ENCODE results near the gene FCER1G. TPM values are rescaled to one million over a fixed set of nuclear protein-coding genes. Genes with fewer than 3 reads are reported as not detected.

Gene FCER1G
- total and polyA plus RNA-seq, 9 of the 15 experiments (the other 6 are each of a cell fraction or from before 2014, with no cell fraction given) = 0.15 to 0.69 (median 0.31) TPM; not detected in 2

DNA sequence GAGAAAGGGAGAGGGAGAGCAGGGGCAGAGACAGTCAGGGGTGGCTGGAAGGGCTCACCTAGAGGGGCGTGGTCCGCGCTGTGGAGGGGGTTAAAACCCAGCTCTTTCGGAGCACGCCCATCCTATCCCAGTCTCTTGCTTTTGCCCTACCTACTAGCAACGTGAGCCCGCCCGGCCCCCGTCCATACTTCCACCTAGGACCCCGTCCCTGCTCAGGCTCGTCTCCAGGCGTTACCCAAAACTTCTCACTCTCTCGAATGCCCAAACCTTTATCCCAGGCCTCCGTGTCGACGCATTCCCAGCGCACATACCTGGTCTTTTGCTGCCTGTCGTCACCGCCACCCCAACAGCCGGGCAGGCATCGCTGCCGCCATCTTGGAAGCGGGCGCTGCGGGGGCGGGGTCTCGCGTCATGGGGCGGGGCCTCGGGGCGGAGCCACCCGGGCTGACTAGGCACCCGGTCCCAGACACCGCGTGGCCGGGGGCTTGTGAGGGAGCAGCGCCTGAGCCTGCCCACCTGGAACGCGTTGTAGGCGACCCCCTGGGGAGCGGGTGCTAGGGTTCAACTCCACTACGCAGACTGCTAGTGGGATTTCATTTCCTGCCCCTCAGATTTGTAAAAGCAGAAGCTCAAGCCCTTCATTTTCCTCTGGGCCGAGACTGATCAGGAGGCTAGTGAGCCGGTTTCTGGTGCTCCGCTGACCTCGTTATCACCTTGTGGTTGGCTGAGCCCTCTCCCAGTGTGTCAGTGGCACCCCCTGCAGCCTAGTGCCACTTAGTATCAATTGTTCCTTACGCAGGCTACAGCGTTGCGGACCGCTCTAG is 37.8 kb upstream of the FCER1G start, which contains the start of gene B4GALT3 (continued):
- TF ChIP-seq POLR2H (tag; IDR thresholded peaks at IDR 0.05; ENCODE audit: low read depth) = peak; percentile 88
- no peak for TF ChIP-seq MEF2D (tag; conservative IDR thresholded peaks at IDR 0.05; ENCODE audit: low read depth)
- TF ChIP-seq, protein P1, sequence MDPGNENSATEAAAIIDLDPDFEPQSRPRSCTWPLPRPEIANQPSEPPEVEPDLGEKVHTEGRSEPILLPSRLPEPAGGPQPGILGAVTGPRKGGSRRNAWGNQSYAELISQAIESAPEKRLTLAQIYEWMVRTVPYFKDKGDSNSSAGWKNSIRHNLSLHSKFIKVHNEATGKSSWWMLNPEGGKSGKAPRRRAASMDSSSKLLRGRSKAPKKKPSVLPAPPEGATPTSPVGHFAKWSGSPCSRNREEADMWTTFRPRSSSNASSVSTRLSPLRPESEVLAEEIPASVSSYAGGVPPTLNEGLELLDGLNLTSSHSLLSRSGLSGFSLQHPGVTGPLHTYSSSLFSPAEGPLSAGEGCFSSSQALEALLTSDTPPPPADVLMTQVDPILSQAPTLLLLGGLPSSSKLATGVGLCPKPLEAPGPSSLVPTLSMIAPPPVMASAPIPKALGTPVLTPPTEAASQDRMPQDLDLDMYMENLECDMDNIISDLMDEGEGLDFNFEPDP (CRISPR knock-in tag; IDR thresholded peaks at IDR 0.05) = no peak
- no peak for TF ChIP-seq CBX5 (IDR thresholded peaks at IDR 0.05; ENCODE audit: borderline replicate concordance, low read depth)
- TF ChIP-seq HDGF (IDR thresholded peaks at IDR 0.05) = no peak
- no peak for TF ChIP-seq ZNF133 (CRISPR knock-in tag; IDR thresholded peaks at IDR 0.05)
- no peak for TF ChIP-seq SRSF3 (IDR thresholded peaks at IDR 0.05; ENCODE audit: insufficient read depth, low read length)
- no peak for TF ChIP-seq HSF4 (CRISPR knock-in tag; IDR thresholded peaks at IDR 0.05; ENCODE audit: borderline replicate concordance)

DNA sequence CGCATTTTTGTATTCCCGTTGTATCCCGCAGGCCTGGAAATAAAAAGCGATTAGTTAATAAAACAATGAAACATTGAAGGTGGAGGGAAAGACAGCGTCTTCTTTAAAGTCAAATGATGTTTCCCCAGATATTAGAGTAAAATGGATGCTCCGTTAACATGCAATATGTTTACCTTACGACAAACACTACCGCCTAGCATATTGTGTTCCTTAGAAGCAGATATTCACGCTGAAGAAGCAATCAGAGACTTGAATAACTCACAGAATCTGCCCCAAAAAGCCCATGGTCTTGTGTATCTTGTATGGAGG is 37.2 kb upstream of the FCER1G start:
- H3K27me3 ChIP-seq (ENCODE audit: control insufficient read depth in 2 of 2, insufficient read depth in 2 of 2, low read length in 2 of 2) = no peaks in the 10 kb centered on the region
- DNase-seq (ENCODE audit: extremely low read depth in 1 of 4, low spot score in 3 of 4) = no peak
- H3K4me3 ChIP-seq = peak overlapping the region; percentile 90
- 15% methylated on average over 9 of the region's 9 CpGs for WGBS (ENCODE audit: insufficient coverage, low coverage, missing lambda C conversion rate)
- peak; percentile 1; the same call in 2 of the 3 replicates for ATAC-seq
- no peaks in the 10 kb centered on the region for H3K9me1 ChIP-seq (ENCODE audit: control insufficient read depth, insufficient read depth, low read length)
- in situ Hi-C loops (cut with MboI) = no loop called here
- no TSS peak for BruUV-seq (replicated peaks)
- peak overlapping the region; percentile 99 for H3K4me2 ChIP-seq (ENCODE audit: insufficient read depth, low read length)
- H4K20me1 ChIP-seq (replicated peaks; ENCODE audit: control insufficient read depth, insufficient read depth, low read length) = no peaks in the 10 kb centered on the region
- peak overlapping the region; percentile 96 for H3K27ac ChIP-seq (ENCODE audit: extremely low read depth, low read depth, low read length)
- ChIA-PET POLR2A (interaction anchor here (0.7 to 2.3 kb wide), 6 partner anchors 8 to 68 kb away, joined by 3 to 33 read pairs (median 3); partner anchors contain the start of gene PPOX), CTCF (ENCODE audit: low intra/inter-chr PET ratio) (interaction anchor here (0.7 to 1.7 kb wide), 3 partner anchors 106 to 203 kb away, joined by 3 to 4 read pairs (median 3); no protein-coding TSS in a partner anchor)
- H3K4me1 ChIP-seq (replicated peaks in 1 of 2; ENCODE audit: control insufficient read depth in 2 of 2, insufficient read depth in 2 of 2, low read length in 2 of 2) = peaks cover 27 to 42% of the 10 kb centered on the region in 2 experiments; a peak in 4 of 5 replicates
- peaks cover 26% of the 10 kb centered on the region for H3K79me2 ChIP-seq (ENCODE audit: control insufficient read depth, insufficient read depth, low read length)
- no peak for FAIRE-seq
- peak overlapping the region; percentile 98 for H2AFZ ChIP-seq (ENCODE audit: low read depth, low read length)
- H3K9me3 ChIP-seq (replicated peaks; ENCODE audit: control insufficient read depth, insufficient read depth, low read depth, low read length) = no peaks in the 10 kb centered on the region
- intact Hi-C loops (cut with micrococcal nuclease) = loop anchor here (1.0 to 10.0 kb wide), 6 partner anchors 12 to 343 kb away; partner anchors contain the start of genes PPOX and USP21
- H3K36me3 ChIP-seq (ENCODE audit: control insufficient read depth, insufficient read depth, low read length) = peaks cover 34% of the 10 kb centered on the region
- H3K9ac ChIP-seq (ENCODE audit: insufficient read depth in 1 of 2, low read depth in 2 of 2, low read length in 2 of 2) = peak overlapping the region; percentile 87 to 96; a peak in 3 of 4 replicates
- no peak for TF ChIP-seq TCF7L2 (IDR thresholded peaks at IDR 0.05; ENCODE audit: low read depth, low read length)
